ENCODE data around the gene ARID1B. TPM values are rescaled to one million over a fixed set of nuclear protein-coding genes. Genes with fewer than 3 reads are reported as not detected.

Gene ARID1B
- total RNA-seq, 1 experiment from 2014 or later, result 24.2 TPM

GRCh38 chr6:157065366-157065765 is 288.2 kb downstream of the ARID1B start:
- Histone ChIP-seq H3F3A (ENCODE audit: low read length, unreplicated experiment) (no peaks in the 10 kb centered on the region), H3K27ac (ENCODE audit: low read length) (no peak overlapping the region), H4K20me1 (ENCODE audit: low read length) (no peaks in the 10 kb centered on the region), H3K9ac (ENCODE audit: low read length) (no peak overlapping the region), H3K9me3 (ENCODE audit: low read length) (no peaks in the 10 kb centered on the region), H3K27me3 (ENCODE audit: low read length) (no peaks in the 10 kb centered on the region), H3K4me1 (ENCODE audit: insufficient read depth, low read length) (peaks cover 32% of the 10 kb centered on the region), H3K9me2 (replicated peaks; ENCODE audit: low read length) (no peaks in the 10 kb centered on the region), H2AFZ (ENCODE audit: low read length) (no peak overlapping the region), H3K4me3 (ENCODE audit: low read length) (no peak overlapping the region), H3K79me2 (ENCODE audit: low read length) (0 out of 2 replicates have a peak, but pooled peaks cover 6% of the 10 kb centered on the region), H3K4me2 (ENCODE audit: low read length) (no peak overlapping the region), H3K36me3 (ENCODE audit: low read depth, low read length) (no peaks in the 10 kb centered on the region)
- POLR2A ChIA-PET (ENCODE audit: unreplicated experiment), result no interaction called here
- no peak for DNase-seq
- TF ChIP-seq EZH2phosphoT487 (IDR thresholded peaks at IDR 0.05; ENCODE audit: borderline replicate concordance, low read length) (no peak), EZH2 (IDR thresholded peaks at IDR 0.05; ENCODE audit: low read length, unreplicated experiment) (no peak)
- ATAC-seq, result no peak
- BruUV-seq (replicated peaks), result no TSS peak
- intact Hi-C loops (cut with micrococcal nuclease), result no loop called here
- CTCF ChIA-PET, result no interaction called here

- Histone ChIP-seq H3K4me1 (ENCODE audit: insufficient read depth, low read length) (peaks cover 32% of the 10 kb centered on the region), H3K79me2 (ENCODE audit: low read length) (0 out of 2 replicates have a peak, but pooled peaks cover 6% of the 10 kb centered on the region), H3K9ac (ENCODE audit: low read length) (no peak overlapping the region), H3K9me3 (ENCODE audit: low read length) (no peaks in the 10 kb centered on the region), H4K20me1 (ENCODE audit: low read length) (no peaks in the 10 kb centered on the region), H3K27me3 (ENCODE audit: low read length) (no peaks in the 10 kb centered on the region), H3K4me3 (ENCODE audit: low read length) (no peak overlapping the region), H3F3A (ENCODE audit: low read length, unreplicated experiment) (no peaks in the 10 kb centered on the region), H2AFZ (ENCODE audit: low read length) (no peak overlapping the region), H3K27ac (ENCODE audit: low read length) (no peak overlapping the region), H3K9me2 (replicated peaks; ENCODE audit: low read length) (no peaks in the 10 kb centered on the region), H3K36me3 (ENCODE audit: low read depth, low read length) (no peaks in the 10 kb centered on the region), H3K4me2 (ENCODE audit: low read length) (no peak overlapping the region)
- ATAC-seq (no peak), DNase-seq (peak; percentile 12)
- BruUV-seq (replicated peaks), result no TSS peak
- ChIA-PET POLR2A (ENCODE audit: unreplicated experiment) (no interaction called here), CTCF (no interaction called here)
- TF ChIP-seq EZH2 (IDR thresholded peaks at IDR 0.05; ENCODE audit: low read length, unreplicated experiment) (no peak), EZH2phosphoT487 (IDR thresholded peaks at IDR 0.05; ENCODE audit: borderline replicate concordance, low read length) (no peak), CTCF (conservative IDR thresholded peaks at IDR 0.05; ENCODE audit: low read depth, low read length) (no peak)
- intact Hi-C loops (cut with micrococcal nuclease), result no loop called here
These were observed 289.8 kb downstream of the ARID1B start for GRCh38 chr6:157066781-157067491.

GRCh38 chr6:157067507-157067906 is 290.3 kb downstream of the ARID1B start:
- Histone ChIP-seq H3K9me2 (replicated peaks; ENCODE audit: low read length) (no peaks in the 10 kb centered on the region), H3K4me3 (ENCODE audit: low read length) (no peak overlapping the region), H4K20me1 (ENCODE audit: low read length) (no peaks in the 10 kb centered on the region), H3K27me3 (ENCODE audit: low read length) (no peaks in the 10 kb centered on the region), H3K9me3 (ENCODE audit: low read length) (no peaks in the 10 kb centered on the region), H3K4me2 (ENCODE audit: low read length) (no peak overlapping the region), H2AFZ (ENCODE audit: low read length) (no peak overlapping the region), H3K36me3 (ENCODE audit: low read depth, low read length) (no peaks in the 10 kb centered on the region), H3K27ac (ENCODE audit: low read length) (no peak overlapping the region), H3K9ac (ENCODE audit: low read length) (no peak overlapping the region), H3K79me2 (ENCODE audit: low read length) (0 out of 2 replicates have a peak, but pooled peaks cover 6% of the 10 kb centered on the region), H3F3A (ENCODE audit: low read length, unreplicated experiment) (no peaks in the 10 kb centered on the region), H3K4me1 (ENCODE audit: insufficient read depth, low read length) (peaks cover 32% of the 10 kb centered on the region)
- ChIA-PET POLR2A (ENCODE audit: unreplicated experiment) (no interaction called here), CTCF (no interaction called here)
- DNase-seq, result no peak
- TF ChIP-seq EZH2 (IDR thresholded peaks at IDR 0.05; ENCODE audit: low read length, unreplicated experiment), result no peak
- TF ChIP-seq EZH2phosphoT487 (IDR thresholded peaks at IDR 0.05; ENCODE audit: borderline replicate concordance, low read length), result no peak
- no peak for TF ChIP-seq CTCF (conservative IDR thresholded peaks at IDR 0.05; ENCODE audit: low read depth, low read length)
- ATAC-seq, result no peak
- no TSS peak for BruUV-seq (replicated peaks)
- intact Hi-C loops (cut with micrococcal nuclease), result no loop called here
